HepG2 (cell line): ENCODE measurements around the gene SGO1. TPM values are rescaled to one million over a fixed set of nuclear protein-coding genes. Genes with fewer than 3 reads are reported as not detected.

Experiments used
- ADNP ChIP-seq: sonication (generic); formaldehyde crosslinking; IDR thresholded peaks from 2 replicates; pipeline ENCODE4 v1.4.0; 2020; ENCODE audit warnings: missing genetic modification reagents
- ARNTL ChIP-seq: sonication (generic); formaldehyde crosslinking; IDR thresholded peaks from 2 replicates; pipeline ENCODE4 v1.4.0; 2020; ENCODE audit warnings: mild to moderate bottlenecking, missing genetic modification reagents
- BHLHE40 ChIP-seq: IDR thresholded peaks from 2 replicates; pipeline ENCODE4 v1.6.1; 2011; ENCODE audit warnings: low read length, improper control_type of control experiment
- FOSL2 ChIP-seq: sonication (generic); formaldehyde crosslinking; IDR thresholded peaks from 2 replicates; pipeline ENCODE4 v1.4.0; 2020; ENCODE audit warnings: missing genetic modification reagents
- HNRNPUL1 ChIP-seq: fragments of 200-400 bp; formaldehyde crosslinking; IDR thresholded peaks from 2 replicates; pipeline ENCODE4 v1.6.1; 2017; ENCODE audit warnings: low read depth, mild to moderate bottlenecking, low read length, moderate library complexity
- IKZF1 ChIP-seq: fragments of 450-650 bp; IDR thresholded peaks from 2 replicates; pipeline ENCODE4 v1.7.1; 2016
- KLF16 ChIP-seq, 2 experiments: sonication (generic) in 1 of 2; formaldehyde crosslinking in 1 of 2; IDR thresholded peaks; 2 replicates each; pipeline versions ENCODE4 v1.6.1 to v1.8.0; 2016 to 2023; ENCODE audit warnings: missing genetic modification reagents in 2 of 2, missing compliant biosample characterization in 1 of 2
- MBNL3 ChIP-seq: fragments of 250-450 bp; sonication (Bioruptor Pico); conservative IDR thresholded peaks from 2 replicates; pipeline ENCODE4 v1.8.0; 2022; ENCODE audit warnings: mild to moderate bottlenecking, inconsistent platforms
- MED8 ChIP-seq: sonication (generic); formaldehyde crosslinking; IDR thresholded peaks from 2 replicates; pipeline ENCODE4 v1.8.1; 2023; ENCODE audit warnings: mild to moderate bottlenecking, missing genetic modification reagents; ENCODE audit not compliant: insufficient replicate concordance
- NBN ChIP-seq: fragments of 450-650 bp; conservative IDR thresholded peaks from 2 replicates; pipeline ENCODE4 v1.6.1; 2017
- NONO ChIP-seq, 2 experiments: fragments of 450-650 bp in 1 of 2; sonication (generic) in 1 of 2; formaldehyde crosslinking in 1 of 2; IDR thresholded peaks in 1 of 2; conservative IDR thresholded peaks in 1 of 2; 2 replicates each; pipeline versions ENCODE4 v1.6.1 to v1.8.0; 2017 to 2022; ENCODE audit warnings: mild to moderate bottlenecking in 1 of 2, missing genetic modification reagents in 1 of 2, moderate library complexity in 1 of 2
- PRMT3 ChIP-seq: sonication (generic); formaldehyde crosslinking; IDR thresholded peaks from 2 replicates; pipeline ENCODE4 v1.8.1; 2022; ENCODE audit warnings: low read depth, mild to moderate bottlenecking, moderate library complexity, missing genetic modification reagents, borderline replicate concordance
- REL ChIP-seq: sonication (generic); formaldehyde crosslinking; conservative IDR thresholded peaks from 2 replicates; pipeline ENCODE4 v1.8.0; 2022; ENCODE audit warnings: mild to moderate bottlenecking, missing genetic modification reagents, moderate library complexity
- SATB2 ChIP-seq: sonication (generic); formaldehyde crosslinking; IDR thresholded peaks from 2 replicates; pipeline ENCODE4 v1.5.0; 2020; ENCODE audit warnings: missing genetic modification reagents
- SMAD3 ChIP-seq: sonication (generic); formaldehyde crosslinking; IDR thresholded peaks from 2 replicates; pipeline ENCODE4 v1.4.0; 2020; ENCODE audit warnings: missing genetic modification reagents
- SP140L ChIP-seq: sonication (generic); formaldehyde crosslinking; IDR thresholded peaks from 2 replicates; pipeline ENCODE4 v1.4.0; 2020; ENCODE audit warnings: missing genetic modification reagents, borderline replicate concordance
- TEAD3 ChIP-seq: optimal IDR thresholded peaks from 2 replicates; pipeline ENCODE3; 2016; ENCODE audit warnings: borderline replicate concordance
- TRAFD1 ChIP-seq: sonication (generic); formaldehyde crosslinking; IDR thresholded peaks from 2 replicates; pipeline ENCODE4 v1.5.1; 2020; ENCODE audit warnings: missing genetic modification reagents, mild to moderate bottlenecking, borderline replicate concordance
- ZNF281 ChIP-seq: sonication (generic); formaldehyde crosslinking; IDR thresholded peaks from 2 replicates; pipeline ENCODE4 v1.4.0; 2020; ENCODE audit warnings: missing genetic modification reagents, borderline replicate concordance
- ZNF335 ChIP-seq: sonication (generic); formaldehyde crosslinking; IDR thresholded peaks from 2 replicates; pipeline ENCODE4 v1.4.0; 2020; ENCODE audit warnings: missing genetic modification reagents
- ZNF660 ChIP-seq: sonication (generic); formaldehyde crosslinking; IDR thresholded peaks from 2 replicates; pipeline ENCODE4 v1.5.1; 2020; ENCODE audit warnings: mild to moderate bottlenecking, low read depth, missing genetic modification reagents, borderline replicate concordance
- ZNF781 ChIP-seq: sonication (generic); formaldehyde crosslinking; IDR thresholded peaks from 2 replicates; pipeline ENCODE4 v1.5.1; 2020; ENCODE audit warnings: borderline replicate concordance, mild to moderate bottlenecking, missing genetic modification reagents; ENCODE audit errors: not compliant biosample characterization
- polyA plus RNA-seq, 8 experiments: library from polyadenylated mRNA; depleted of rRNA in 3 of 8; stranded (reverse) in 7 of 8; unstranded in 1 of 8; fragments of >200 nt; fragmentation: Illumina TruSeq in 4 of 8; extraction: Trizol in 4 of 8; gene quantifications; 2 replicates each; pipeline versions ENCODE4 v1.2.1 to v1.2.3, GENCODE V29; 2011 to 2016; ENCODE audit warnings: low read depth in 4 of 8, missing spikeins in 1 of 8, mixed read lengths in 1 of 8; ENCODE audit not compliant: insufficient read depth in 1 of 8
- total RNA-seq, 5 experiments: library from RNA; depleted of rRNA; stranded (reverse); fragments of >200 nt; fragmentation: Illumina TruSeq; extraction: Trizol; gene quantifications; 2 replicates each; pipeline ENCODE4 v1.2.3, GENCODE V29; 2016; ENCODE audit warnings: low read depth in 1 of 5
- TF ChIP-seq, protein P1 (sequence below): sonication (generic); IDR thresholded peaks from 2 replicates; pipeline ENCODE4 v1.6.1; 2016; ENCODE audit warnings: low read depth, borderline replicate concordance

SGO1 gene
- total and polyA plus RNA-seq, 2 of the 13 experiments (the other 11 are each of a cell fraction or from before 2014, with no cell fraction given) = 2.1 to 16.1 TPM

DNA sequence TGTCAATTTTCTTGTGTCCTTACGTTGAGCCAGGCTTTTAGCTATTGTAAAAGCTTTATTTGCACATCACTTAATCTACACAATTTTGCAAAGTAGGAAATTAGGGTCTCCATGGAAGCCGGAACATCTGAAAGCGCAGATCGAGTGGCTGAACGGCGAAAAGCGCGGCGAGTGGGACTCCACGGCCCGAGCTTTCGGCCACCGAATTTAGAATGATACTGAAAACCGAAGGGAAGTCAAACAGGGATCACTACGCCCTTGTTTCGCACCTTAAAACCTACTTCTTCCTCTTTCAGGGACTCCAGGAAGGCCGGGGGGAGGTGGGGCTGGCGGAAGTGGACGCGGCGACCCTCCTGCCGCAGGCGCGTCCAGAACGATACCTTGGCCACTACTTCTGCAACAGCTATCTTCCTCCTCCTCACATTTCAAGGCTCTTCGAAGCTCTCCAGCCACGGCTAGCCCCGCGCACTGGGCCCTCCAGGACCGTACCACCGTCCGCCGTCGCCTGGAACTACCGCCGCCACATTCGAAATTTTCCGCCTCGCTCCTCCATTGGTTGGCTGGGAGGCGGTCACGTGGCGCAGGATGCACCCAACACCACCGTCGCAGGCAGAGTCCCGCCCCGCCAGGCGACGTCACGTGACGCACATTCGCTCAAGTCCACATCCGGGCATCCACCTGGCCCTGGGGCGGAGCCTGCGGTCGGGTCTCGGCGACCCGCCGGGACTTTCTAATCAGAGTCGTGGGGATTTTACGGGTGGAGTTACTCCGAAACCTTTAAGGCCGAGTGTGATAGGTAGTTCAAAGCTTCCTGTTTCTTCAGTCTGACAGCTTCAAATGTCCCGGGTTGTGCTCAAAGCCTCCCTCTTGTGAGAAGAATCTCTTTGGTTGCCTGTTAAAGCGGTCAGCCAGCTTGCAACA is at the start of gene SGO1 (continued):
- no peak for TF ChIP-seq HNRNPUL1
- TF ChIP-seq ZNF660 = no peak
- TF ChIP-seq BHLHE40 = peak; percentile 90
- TF ChIP-seq NBN = no peak
- TF ChIP-seq, protein P1, sequence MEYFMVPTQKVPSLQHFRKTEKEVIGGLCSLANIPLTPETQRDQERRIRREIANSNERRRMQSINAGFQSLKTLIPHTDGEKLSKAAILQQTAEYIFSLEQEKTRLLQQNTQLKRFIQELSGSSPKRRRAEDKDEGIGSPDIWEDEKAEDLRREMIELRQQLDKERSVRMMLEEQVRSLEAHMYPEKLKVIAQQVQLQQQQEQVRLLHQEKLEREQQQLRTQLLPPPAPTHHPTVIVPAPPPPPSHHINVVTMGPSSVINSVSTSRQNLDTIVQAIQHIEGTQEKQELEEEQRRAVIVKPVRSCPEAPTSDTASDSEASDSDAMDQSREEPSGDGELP = peak; percentile 48; the same call in 1 of the 2 replicates
- peak; percentile 96 for TF ChIP-seq REL (CRISPR knock-in tag)
- peak; percentile 73 for TF ChIP-seq TEAD3
- no peak for TF ChIP-seq SP140L (CRISPR knock-in tag)
- TF ChIP-seq SATB2 (CRISPR knock-in tag) = no peak
- no peak for TF ChIP-seq MED8 (CRISPR knock-in tag)
- TF ChIP-seq PRMT3 = peak; percentile 95; the same call in 1 of the 2 replicates
- peak; percentile 30; the same call in 1 of the 2 replicates for TF ChIP-seq ZNF281 (CRISPR knock-in tag)
- no peak for TF ChIP-seq MBNL3 (CRISPR knock-in tag)
- TF ChIP-seq SMAD3 (CRISPR knock-in tag) = 0 out of 2 replicates have a peak, but pooled peaks have one; percentile 69
- no peak for TF ChIP-seq ADNP (CRISPR knock-in tag)
- peak; percentile 41 for TF ChIP-seq FOSL2
- TF ChIP-seq ARNTL (CRISPR knock-in tag) = peak; percentile 51; the same call in 1 of the 2 replicates
- TF ChIP-seq KLF16 (CRISPR knock-in tag; IDR thresholded peaks at IDR 0.05) = peak; percentile 13 to 90; a peak in 2 of 4 replicates
- no peak for TF ChIP-seq NONO (IDR thresholded peaks at IDR 0.05)
- TF ChIP-seq NONO (CRISPR knock-in tag; conservative IDR thresholded peaks at IDR 0.05) = peak; percentile 64
- no peak for TF ChIP-seq IKZF1
- no peak for TF ChIP-seq ZNF335
- no peak for TF ChIP-seq TRAFD1
- no peak for TF ChIP-seq ZNF781
